Muscle of back (tissue), 11 donors: ENCODE results near the gene TNS3. TPM values are rescaled to one million over a fixed set of nuclear protein-coding genes. Genes with fewer than 3 reads are reported as not detected.

ENCODE experiments used
- DNase-seq, 3 donors: peaks; one replicate each; pipeline versions ENCODE4 v3.0.0 to v3.0.0-alpha.2; 2013
- polyA plus RNA-seq, 10 donors: library from polyadenylated mRNA; unstranded; fragments of 120-200 nt; gene quantifications; one replicate each; pipeline ENCODE4 v1.2.1, GENCODE V29; 2013; ENCODE audit not compliant: insufficient read length in 10 of 10

Gene TNS3
- polyA plus RNA-seq, 10 donors = 24.5 to 51.0 (median 27.3) TPM

DNA sequence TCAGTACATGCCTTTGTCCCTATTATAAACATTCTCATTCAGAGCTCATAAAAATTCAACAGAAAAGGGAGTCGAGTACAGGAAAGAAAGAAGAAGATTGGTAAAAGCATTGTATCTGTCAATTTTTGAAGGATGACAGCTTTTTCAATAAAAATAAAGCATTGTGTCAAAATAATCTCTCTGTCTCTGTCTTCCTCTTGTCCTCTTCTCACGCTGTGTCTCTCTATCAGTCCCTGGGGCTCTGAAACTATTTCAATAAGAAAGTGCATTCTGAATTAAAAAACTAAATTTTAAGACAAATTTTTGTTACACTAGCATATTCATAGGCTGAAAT, 248.4 kb downstream of the TNS3 start:
- no peak for DNase-seq

GRCh38 chr7:47332681-47333553, 249.0 kb downstream of the TNS3 start:
- no peak for DNase-seq

DNA sequence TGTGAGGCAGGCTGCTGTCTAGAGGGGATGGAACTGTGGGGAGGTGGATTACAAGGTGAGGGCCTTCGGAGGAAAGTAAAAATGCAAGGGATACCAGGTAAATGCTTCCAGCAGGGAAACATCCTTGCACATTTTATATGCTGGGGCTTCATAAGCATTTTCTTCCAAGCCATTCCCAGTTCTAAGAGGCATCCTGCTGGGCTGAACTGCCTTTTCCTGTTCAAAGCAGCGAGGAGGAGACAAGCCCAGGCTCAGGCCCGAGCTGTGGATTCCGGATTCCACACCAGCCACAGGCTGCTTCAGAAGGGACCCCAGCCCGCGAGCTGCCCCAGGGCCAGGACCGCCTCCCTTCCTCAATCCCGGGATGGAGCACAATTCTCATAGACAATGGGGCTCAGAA, 249.7 kb downstream of the TNS3 start:
- DNase-seq = no peak

DNA sequence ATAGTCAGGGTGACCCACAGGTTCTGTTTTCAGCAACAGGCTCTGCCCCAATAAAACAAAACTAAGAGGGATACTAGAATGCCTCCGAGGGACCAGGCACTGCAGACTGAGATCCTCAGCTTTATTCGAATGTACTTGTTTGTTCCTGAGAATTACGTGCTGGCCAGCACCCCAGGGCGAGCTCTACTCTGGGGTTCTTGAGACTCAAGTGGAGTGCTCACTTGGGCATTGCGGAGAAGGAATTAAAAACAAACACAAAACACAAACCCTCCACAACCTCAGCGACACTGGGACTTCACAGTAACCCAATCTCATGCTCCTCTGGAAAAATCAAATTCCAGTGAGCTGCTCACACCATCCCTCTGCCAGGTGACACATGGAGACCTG, 250.7 kb downstream of the TNS3 start:
- DNase-seq = no peak

GRCh38 chr7:47330561-47331178, 251.2 kb downstream of the TNS3 start:
- no peak for DNase-seq

DNA sequence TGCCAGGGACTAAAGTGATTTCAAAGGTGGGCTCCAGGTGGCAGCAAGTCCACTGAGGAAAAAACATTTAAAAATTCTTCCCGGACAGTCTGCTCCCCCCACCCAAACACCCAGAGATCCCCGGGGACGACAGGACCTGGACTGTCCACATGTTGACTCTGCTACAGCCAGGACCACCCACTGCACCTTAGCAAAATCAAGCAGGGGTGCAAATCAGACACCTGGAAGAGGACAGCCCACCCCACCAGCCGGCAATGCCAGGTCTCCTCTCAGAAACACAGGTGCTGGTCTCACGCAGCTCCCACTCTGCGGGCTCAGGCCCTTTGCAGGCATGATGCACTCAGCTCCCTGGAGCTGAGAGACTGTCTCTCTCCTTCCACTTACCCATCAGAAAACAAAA, 251.9 kb downstream of the TNS3 start:
- no peak for DNase-seq

- DNase-seq = peak in 1 of 3 donors; percentile 26
Measured at GRCh38 chr7:47329320-47329926, 252.5 kb downstream of the TNS3 start.

DNA sequence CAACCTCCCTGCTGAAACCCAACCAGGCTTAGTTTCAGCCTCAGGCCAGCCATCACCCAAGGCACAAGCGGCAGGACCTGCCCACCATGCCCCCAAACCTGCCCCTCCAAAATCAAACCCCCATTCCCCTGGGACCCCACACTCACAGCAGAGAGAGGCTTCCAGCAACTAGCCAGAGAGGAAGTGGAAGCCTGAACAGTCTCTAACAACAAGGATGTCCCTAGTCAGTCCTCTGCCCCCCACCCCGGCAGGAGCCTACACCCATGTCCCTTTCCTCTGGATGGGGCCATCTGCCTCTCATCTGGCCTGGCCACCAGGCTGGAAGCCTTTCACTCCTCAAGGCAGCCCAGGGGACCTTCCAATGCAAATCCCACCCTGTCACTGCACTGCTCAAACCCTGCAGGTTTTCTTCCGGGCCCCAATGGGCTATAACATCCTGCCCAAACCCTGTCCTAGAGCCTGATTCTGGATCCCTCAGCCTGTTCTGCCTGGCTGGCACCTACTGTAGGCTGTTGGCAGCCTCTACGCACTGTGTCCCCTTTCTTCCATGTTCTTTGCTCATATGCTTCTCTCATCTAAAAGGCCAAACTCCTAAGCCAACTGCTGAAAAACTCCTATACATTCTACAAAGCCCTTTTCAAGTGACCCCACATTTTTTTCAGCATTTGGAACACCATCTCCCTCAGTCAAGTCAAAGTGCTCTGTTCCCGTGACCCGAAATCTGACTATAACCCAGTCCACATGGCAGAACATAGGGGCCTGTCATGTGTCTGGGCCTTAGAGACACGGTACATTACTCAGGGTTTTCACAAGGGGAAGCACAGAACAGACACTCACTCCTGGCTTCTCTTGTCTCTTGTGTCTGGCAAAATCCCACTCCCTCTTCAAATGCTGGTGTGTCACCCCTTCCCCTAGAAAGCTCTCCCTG, 253.3 kb downstream of the TNS3 start:
- DNase-seq = no peak

GRCh38 chr7:47327698-47328391, 254.1 kb downstream of the TNS3 start:
- peak; percentile 83 to 95 (median 86) for DNase-seq

DNA sequence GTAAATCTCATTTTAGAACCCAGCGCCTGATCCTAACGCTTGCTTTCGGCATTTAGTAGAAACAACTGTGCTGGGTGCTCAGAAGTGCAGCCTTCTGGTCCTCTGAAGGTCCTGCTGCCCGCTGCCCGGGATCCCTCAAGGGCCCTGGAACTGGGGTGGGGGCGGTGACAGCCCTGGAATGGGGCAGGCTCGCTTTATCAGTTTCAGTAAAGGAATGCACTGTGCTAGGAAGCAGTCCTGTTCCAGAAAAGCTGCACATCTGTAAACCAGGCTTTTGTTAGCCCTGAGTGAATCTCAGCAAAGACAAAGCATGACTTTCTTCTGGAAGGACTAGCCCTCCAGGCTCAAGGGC, 254.6 kb downstream of the TNS3 start:
- peak; percentile 33 to 77 (median 34) for DNase-seq

GRCh38 chr7:47326808-47327207, 255.1 kb downstream of the TNS3 start:
- DNase-seq = peak; percentile 75 to 93 (median 83)

- DNase-seq = peak in 2 of 3 donors; percentile 45 to 60
Measured at GRCh38 chr7:47326220-47326619, 255.7 kb downstream of the TNS3 start.

GRCh38 chr7:47325337-47325736, 256.6 kb downstream of the TNS3 start:
- no peak for DNase-seq

GRCh38 chr7:47323904-47324303, 258.0 kb downstream of the TNS3 start:
- no peak for DNase-seq

GRCh38 chr7:47322731-47323130, 259.2 kb downstream of the TNS3 start:
- no peak for DNase-seq

DNA sequence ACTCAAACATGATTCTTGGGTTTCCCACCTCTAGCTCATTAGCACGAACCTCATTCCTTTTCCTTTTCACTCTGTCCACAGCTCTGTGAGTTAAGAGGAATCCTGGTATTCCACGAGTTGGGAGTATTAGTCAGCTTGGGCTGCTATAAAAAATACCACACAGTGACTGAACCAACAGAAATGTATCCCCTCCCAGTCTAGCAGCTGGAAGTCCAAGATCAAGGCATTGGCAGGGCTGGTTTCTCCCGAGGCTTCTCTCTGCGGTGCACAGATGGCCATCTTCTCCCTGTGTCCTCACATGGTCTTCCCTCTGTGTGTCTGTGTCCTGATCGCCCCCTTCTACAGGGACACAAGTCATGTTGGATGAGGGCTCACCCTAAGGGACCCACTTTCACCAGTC, 261.6 kb downstream of the TNS3 start:
- no peak for DNase-seq

GRCh38 chr7:47318395-47319182, 263.3 kb downstream of the TNS3 start:
- no peak for DNase-seq

- DNase-seq = no peak
Measured at GRCh38 chr7:47317487-47317886, 264.4 kb downstream of the TNS3 start.

DNA sequence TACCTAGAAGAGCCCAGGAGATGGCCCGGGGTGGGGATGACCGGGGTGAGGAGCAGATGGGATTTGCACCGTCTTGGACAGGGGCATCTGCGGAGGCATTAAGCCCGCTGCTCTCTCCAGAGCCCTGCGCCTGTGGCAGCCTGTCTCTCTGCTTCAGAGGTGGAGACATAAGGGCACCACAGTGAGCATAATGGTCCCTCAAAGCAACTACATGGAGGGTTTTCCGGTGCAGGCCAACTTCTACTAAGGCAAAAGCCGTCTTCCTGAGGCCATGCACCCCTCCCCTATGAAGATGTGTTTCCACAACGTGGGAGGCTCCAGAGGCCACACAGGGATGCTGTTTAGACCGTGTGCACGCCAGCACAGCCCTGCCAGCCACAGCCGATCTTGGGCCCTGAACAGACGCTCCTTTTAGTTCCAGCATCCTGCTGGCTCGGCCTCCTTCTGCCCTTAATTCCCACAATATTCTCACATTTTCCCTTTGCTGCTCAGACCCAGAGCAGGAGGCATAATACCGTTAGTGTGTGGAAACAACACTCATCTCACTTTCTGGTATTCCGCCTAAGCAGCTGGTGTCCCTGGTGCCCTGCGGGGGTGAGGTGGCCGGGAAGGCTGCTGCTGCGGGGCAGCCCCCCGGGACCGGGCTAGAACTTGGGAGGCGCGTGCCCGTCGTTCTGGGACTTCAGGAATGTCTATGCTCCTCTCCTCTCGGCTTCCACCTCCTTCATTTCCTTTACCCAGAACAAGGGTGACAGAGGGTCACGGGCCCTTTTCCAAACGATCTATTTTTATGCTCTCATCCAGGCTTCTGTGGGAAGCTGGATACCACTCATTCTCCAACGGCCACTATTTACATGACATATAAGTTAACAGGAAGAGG, 266.9 kb downstream of the TNS3 start:
- peak; percentile 38 to 68 (median 45) for DNase-seq
